ENCODE measurements around the gene TTC39A. TPM values are rescaled to one million over a fixed set of nuclear protein-coding genes. Genes with fewer than 3 reads are reported as not detected.

Gene TTC39A
- total RNA-seq, 2 experiments from 2014 or later, result 0.11 TPM; not detected in 1

GRCh38 chr1:51237351-51238033 is 92.9 kb downstream of the TTC39A start:
- ChIA-PET POLR2A (no interaction called here), CTCF (interaction anchor here (0.7 to 1.7 kb wide), 4 partner anchors 18 to 58 kb away, joined by 3 to 5 read pairs (median 4); no protein-coding TSS in a partner anchor)
- no peak overlapping the region for H3K27ac Mint-ChIP-seq
- ATAC-seq (no peak), DNase-seq (no peak)
- peaks cover 1% of the 10 kb centered on the region for H3K36me3 Mint-ChIP-seq (ENCODE audit: low read depth)
- H3K4me3 Mint-ChIP-seq, result no peak overlapping the region
- peaks cover 36% of the 10 kb centered on the region for H3K4me1 Mint-ChIP-seq
- no peaks in the 10 kb centered on the region for H3K27me3 Mint-ChIP-seq
- intact Hi-C loops (cut with DNase I, micrococcal nuclease), result loop anchor here (2.0 to 10.0 kb wide), 6 partner anchors 59 to 491 kb away; partner anchors contain the start of genes EPS15 (in 1 of the 2) and FAF1 (in 1 of the 2)
- no peaks in the 10 kb centered on the region for H3K9me3 Mint-ChIP-seq (ENCODE audit: low read depth)

Other genes with a start within 250 kb of the TTC39A start
- gene C1orf185, start 228.3 kb downstream of the TTC39A start, total RNA-seq, result not detected
- gene RNF11, start 94.3 kb downstream of the TTC39A start, total RNA-seq, result 10 to 100 TPM; 20.6 to 26.0 TPM
- 10 to 100 TPM; 59.6 to 61.6 TPM for gene EPS15, start 188.7 kb upstream of the TTC39A start, total RNA-seq